KOPT-K1 (cell line): ENCODE data around the gene LYSMD4.
A peak's percentile ranks its signal among the peaks of the same experiment; 100 is the strongest.

ENCODE experiments used
- H3K27ac ChIP-seq: fragments of 200-600 bp; sonication (generic); 2 replicates; pipeline ENCODE4 v1.5.1; 2016; ENCODE audit warnings: antibody characterized with exemption, mild to moderate bottlenecking, low read depth, low read length; ENCODE audit not compliant: poor library complexity, severe bottlenecking
- H3K36me3 ChIP-seq: fragments of 200-600 bp; sonication (generic); 2 replicates; pipeline ENCODE4 v1.5.1; 2017; ENCODE audit warnings: antibody characterized with exemption, mild to moderate bottlenecking, low read length, moderate library complexity; ENCODE audit not compliant: insufficient read depth
- H3K9me3 ChIP-seq: fragments of 200-600 bp; sonication (generic); 2 replicates; pipeline ENCODE4 v1.5.1; 2017; ENCODE audit warnings: antibody characterized with exemption, low read length, mild to moderate bottlenecking; ENCODE audit not compliant: insufficient read depth, poor library complexity, severe bottlenecking

LYSMD4 gene

GRCh38 chr15:99721104-99721778, 12.0 kb downstream of the LYSMD4 start:
- Histone ChIP-seq H3K9me3 (no peaks in the 10 kb centered on the region), H3K36me3 (peaks cover 10% of the 10 kb centered on the region; the same call in 1 of the 2 replicates), H3K27ac (peak overlapping the region; percentile 66)

DNA sequence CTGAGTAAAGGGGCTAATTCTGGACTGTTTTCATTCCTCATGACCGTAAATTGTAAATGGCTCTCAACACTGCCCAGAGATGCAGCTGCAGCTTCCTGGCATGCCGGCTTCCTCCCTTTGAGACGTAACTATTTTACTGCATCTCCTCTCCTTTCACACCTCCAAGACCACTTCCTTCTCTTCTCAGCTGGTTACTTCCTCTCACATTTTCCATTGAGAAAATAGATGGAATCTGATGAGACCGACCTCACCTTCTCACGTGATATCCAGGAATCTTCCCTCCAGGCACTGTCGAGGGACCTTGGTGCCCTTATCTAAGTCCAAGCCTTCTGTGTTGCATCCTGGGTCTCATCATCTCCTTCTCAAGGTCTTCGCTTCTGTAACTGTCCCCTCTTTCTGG, 12.7 kb downstream of the LYSMD4 start:
- H3K9me3 ChIP-seq, result no peaks in the 10 kb centered on the region
- H3K27ac ChIP-seq, result peak overlapping the region; percentile 66
- H3K36me3 ChIP-seq, result peaks cover 16% of the 10 kb centered on the region

DNA sequence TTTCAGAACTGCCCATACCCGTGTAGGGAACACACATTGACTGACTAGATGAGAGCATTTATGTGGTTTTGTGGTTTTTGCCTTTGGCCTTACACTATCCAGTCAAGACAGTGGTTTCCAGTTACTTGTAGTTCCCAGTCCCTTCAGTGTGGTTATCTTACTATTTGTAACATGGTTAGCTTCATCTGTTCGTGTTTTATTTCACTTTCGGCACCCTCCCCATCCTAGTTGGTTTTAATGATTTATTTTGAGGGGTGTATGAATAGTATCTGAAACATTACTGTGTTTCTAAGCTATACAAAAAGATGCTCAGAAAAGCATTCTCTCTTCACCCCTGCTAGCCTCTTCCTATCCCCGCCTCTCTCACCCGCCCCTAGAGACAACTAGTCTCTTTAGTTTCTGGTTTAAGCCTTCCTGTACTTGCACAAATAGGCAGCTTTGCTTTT, 14.1 kb downstream of the LYSMD4 start:
- Histone ChIP-seq H3K36me3 (peaks cover 30% of the 10 kb centered on the region), H3K9me3 (no peaks in the 10 kb centered on the region), H3K27ac (peak overlapping the region; percentile 66)

- Histone ChIP-seq H3K36me3 (peaks cover 35% of the 10 kb centered on the region), H3K27ac (no peak overlapping the region), H3K9me3 (no peaks in the 10 kb centered on the region)
These were observed 14.8 kb downstream of the LYSMD4 start for GRCh38 chr15:99718421-99718820.

GRCh38 chr15:99717161-99718009, 15.9 kb downstream of the LYSMD4 start:
- Histone ChIP-seq H3K27ac (no peak overlapping the region), H3K9me3 (no peaks in the 10 kb centered on the region), H3K36me3 (peaks cover 44% of the 10 kb centered on the region)

DNA sequence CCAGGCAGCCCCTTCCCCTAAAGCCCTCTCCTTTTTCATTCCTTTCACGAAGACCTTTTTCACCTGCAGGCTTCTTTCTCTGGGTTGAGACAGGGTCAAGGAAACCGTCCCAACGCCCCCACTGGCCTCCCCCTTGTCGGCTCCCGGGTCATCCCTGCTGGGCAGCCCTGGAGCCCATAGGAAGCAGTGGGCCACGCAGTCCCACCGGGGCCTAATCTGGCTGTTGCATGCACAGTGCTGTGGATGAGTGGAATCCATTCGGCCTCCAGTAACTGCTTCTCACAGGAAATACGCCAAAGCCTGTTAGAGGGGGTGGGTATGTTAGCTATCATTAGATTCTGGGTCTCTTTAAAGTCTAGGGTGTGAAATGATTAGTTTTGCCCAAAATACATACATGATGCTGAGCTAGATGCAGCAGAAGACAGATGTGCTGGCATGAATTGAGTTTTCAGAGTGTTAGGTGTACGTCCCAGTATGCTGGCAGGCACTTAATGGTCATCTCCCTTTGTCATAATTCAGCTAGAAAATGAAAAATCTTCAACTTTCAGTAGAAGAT, 16.6 kb downstream of the LYSMD4 start:
- H3K27ac ChIP-seq, result no peak overlapping the region
- no peaks in the 10 kb centered on the region for H3K9me3 ChIP-seq
- peaks cover 52% of the 10 kb centered on the region for H3K36me3 ChIP-seq

GRCh38 chr15:99712415-99712814, 20.8 kb downstream of the LYSMD4 start:
- no peak overlapping the region for H3K27ac ChIP-seq
- H3K36me3 ChIP-seq, result peaks cover 79% of the 10 kb centered on the region
- H3K9me3 ChIP-seq, result no peaks in the 10 kb centered on the region

DNA sequence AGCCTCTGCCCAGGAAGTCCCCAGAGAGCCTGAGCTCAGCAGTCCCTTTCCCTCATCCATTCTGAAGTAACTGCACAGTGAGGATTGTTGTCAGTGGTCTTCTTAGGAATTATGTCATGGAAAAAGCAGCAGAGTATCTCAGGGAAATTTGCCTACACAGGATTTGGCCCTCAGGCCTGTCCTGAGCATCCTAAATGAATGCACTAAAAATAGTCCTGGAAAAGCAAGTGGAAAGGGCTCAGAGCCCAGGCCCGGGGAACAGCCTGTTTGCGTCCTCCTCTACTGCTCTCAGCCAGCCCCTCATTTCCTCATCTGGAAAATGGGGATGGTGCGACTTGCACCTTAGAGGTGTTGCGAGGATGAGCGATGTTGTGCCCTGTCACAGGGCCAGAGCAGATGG, 21.6 kb downstream of the LYSMD4 start:
- peaks cover 72% of the 10 kb centered on the region for H3K36me3 ChIP-seq
- H3K27ac ChIP-seq, result no peak overlapping the region
- H3K9me3 ChIP-seq, result no peaks in the 10 kb centered on the region

DNA sequence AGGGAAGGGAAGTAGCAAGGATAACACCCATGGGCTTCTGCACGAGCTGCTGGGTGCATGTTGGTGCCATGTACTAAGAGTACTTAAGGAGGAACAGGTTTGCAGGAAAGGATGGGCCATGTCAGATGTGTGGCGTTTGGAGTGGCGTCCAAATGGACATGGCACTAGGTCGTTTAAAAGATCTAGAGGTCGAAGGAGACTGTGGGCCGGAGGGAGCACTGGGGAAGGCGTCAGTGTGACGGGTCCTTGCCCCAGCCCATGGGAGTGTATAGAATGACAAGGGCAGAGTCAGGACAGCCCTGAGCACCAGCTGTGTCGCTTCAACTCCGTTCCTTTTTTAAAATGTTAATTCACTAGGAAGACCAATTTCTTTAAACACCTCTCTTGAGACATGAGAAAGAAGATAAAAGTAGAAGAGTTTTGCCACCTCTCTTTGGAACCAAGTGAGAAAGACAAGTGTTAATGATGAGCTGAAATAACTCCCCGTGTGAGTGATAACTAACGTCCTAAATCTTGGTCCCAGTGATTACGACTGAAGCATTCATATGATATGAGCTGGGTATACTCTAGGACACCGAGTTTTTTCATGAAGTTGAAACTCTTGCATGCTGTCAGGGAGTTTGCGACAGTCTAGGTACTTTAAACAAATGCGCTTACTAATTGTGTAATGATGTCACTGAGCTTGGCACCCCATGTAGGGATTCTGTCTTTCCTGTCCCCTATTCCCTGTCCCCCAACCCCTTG, 23.8 kb downstream of the LYSMD4 start:
- no peak overlapping the region for H3K27ac ChIP-seq
- no peaks in the 10 kb centered on the region for H3K9me3 ChIP-seq
- peaks cover 52% of the 10 kb centered on the region for H3K36me3 ChIP-seq

DNA sequence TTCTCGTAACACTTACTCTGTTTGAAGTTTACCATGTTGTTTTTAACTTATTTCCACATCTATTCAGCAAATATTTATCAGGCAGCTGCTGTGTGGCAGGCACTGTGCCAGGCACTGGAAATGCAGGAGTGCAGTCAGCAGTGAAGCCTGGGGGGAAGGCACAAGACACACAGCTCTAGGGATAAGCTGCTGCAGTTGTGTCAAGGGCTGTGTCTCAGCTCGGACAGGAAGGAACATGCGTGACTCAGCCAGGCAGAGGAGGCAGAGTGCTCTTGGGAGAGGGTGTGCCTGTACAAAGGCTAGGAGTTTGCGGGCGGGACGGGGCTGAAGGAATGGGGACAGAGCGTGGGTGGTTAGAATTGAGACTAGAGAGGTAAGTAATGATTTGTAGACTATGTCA, 24.7 kb downstream of the LYSMD4 start:
- Histone ChIP-seq H3K36me3 (peaks cover 44% of the 10 kb centered on the region), H3K9me3 (no peaks in the 10 kb centered on the region), H3K27ac (no peak overlapping the region)

GRCh38 chr15:99707473-99708270, 25.6 kb downstream of the LYSMD4 start:
- no peaks in the 10 kb centered on the region for H3K9me3 ChIP-seq
- H3K27ac ChIP-seq, result peak overlapping the region; percentile 61
- H3K36me3 ChIP-seq, result peaks cover 38% of the 10 kb centered on the region

GRCh38 chr15:99706557-99707303, 26.5 kb downstream of the LYSMD4 start:
- Histone ChIP-seq H3K36me3 (peaks cover 28% of the 10 kb centered on the region), H3K27ac (peak overlapping the region; percentile 61), H3K9me3 (no peaks in the 10 kb centered on the region)

GRCh38 chr15:99704444-99704838, 28.8 kb downstream of the LYSMD4 start:
- Histone ChIP-seq H3K27ac (peak overlapping the region; percentile 23), H3K36me3 (peaks cover 6% of the 10 kb centered on the region), H3K9me3 (no peaks in the 10 kb centered on the region)
